RWPE1 (cell line): Measurements from ENCODE around the gene TSC2.

Experiments used
- CTCF ChIA-PET: fragments of 350-600 bp; sonication (Branson Sonifier 250); formaldehyde crosslinking; extraction: SDS; loops from one replicate; lab custom pipeline; 2021; lab: Yijun Ruan, JAX
- POLR2A ChIA-PET: fragments of 400-600 bp; formaldehyde crosslinking; extraction: SDS; loops from one replicate; lab custom pipeline; 2020; ENCODE audit warnings: antibody characterized with exemption; ENCODE audit not compliant: low non-redundant PET; lab: Yijun Ruan, JAX
- DNase-seq: peaks from one replicate; pipeline ENCODE4 v3.0.0; 2012; ENCODE audit warnings: low spot score
- H3K27ac ChIP-seq: fragments of 450-650 bp; 2 replicates; pipeline ENCODE4 v1.5.1; 2017
- CTCF ChIP-seq: fragments of 450-650 bp; conservative IDR thresholded peaks from 2 replicates; pipeline ENCODE4 v1.5.1; 2017; ENCODE audit warnings: low read depth, mild to moderate bottlenecking

Gene TSC2

GRCh38 chr16:2042986-2043666 is 4.7 kb upstream of the TSC2 start:
- ChIA-PET POLR2A (no interaction called here), CTCF (no interaction called here)
- peak overlapping the region; percentile 22 for H3K27ac ChIP-seq

DNA sequence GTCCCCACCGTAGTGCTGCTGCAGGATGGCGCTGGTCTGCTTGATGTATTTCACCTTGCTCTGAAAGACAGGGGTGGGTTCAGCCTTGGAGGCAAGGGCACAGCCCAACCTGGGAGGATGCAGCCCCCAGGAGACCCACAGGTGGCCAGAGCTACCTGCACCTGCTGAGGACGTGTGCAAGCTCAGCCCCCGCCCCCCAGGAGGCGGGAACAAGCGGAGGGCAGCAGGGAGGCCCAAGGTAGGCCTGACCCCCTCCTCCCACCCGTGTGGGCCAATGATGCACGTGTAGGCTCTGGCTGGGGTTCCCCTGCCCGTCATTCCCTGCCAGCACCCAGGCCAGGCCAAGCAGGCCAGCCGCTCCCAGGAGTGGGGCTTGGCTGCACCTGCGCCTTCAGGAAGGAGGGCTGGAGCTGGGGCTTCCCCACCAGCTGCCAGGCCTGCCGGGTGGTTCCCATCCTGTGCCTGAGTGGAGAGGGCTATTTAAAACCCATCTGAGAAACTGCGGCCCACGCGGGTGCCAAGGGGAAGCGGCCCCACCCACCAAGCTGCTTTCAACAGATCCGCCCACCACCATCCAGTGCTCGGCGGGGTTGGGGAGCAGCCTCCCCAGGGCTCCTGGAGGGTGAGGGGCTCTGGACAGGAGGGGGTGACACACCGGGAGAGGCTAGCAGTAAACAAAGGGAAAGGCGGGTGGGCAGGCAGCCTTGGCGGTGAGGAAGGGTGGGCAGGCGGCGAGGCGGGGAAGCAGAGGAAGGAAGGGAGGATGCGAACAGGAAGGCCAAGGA is 3.9 kb upstream of the TSC2 start:
- DNase-seq, result no peak
- POLR2A ChIA-PET, result no interaction called here
- CTCF ChIA-PET, result no interaction called here
- TF ChIP-seq CTCF, result no peak
- H3K27ac ChIP-seq, result peak overlapping the region; percentile 22

More at GRCh38 chr16:2042986-2043666, 4.7 kb upstream of the TSC2 start:
- no peak for DNase-seq
- TF ChIP-seq CTCF, result no peak

DNA sequence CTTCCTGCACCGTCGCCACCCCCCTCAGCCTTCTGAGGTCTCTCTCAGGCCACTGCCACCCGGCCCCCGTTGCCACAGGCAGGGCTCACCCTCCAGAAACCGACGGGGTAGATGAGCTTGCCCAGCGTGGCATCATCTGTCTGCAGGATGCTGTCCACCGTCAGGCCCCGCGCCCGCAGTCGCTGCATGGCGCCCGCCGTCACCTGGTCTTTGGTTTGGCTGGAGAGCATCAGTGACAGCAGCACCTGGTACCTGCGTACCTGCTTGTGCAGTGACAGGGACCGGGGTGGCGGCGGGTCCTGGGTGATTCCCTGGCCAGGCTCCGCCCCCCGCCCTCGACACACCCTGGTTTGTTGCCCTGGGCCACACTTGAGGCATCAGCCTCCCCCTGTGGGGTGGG is 3.2 kb upstream of the TSC2 start:
- TF ChIP-seq CTCF, result no peak
- H3K27ac ChIP-seq, result peak overlapping the region; percentile 22; the same call in 1 of the 2 replicates
- ChIA-PET POLR2A (interaction anchor here (0.6 to 0.7 kb wide), 2 partner anchors 12 to 48 kb away, joined by 3 read pairs; no protein-coding TSS in a partner anchor), CTCF (no interaction called here)
- DNase-seq, result no peak

- H3K27ac ChIP-seq, result peak overlapping the region; percentile 79
- no peak for DNase-seq
- POLR2A ChIA-PET, result interaction anchor here (1.1 kb wide), 1 partner anchor 81 kb away, joined by 3 read pairs; the partner anchor contains the start of gene RPS2
- no peak for TF ChIP-seq CTCF
- CTCF ChIA-PET, result interaction anchor here (0.6 kb wide), 1 partner anchor 24 kb away, joined by 4 read pairs; no protein-coding TSS in a partner anchor
Observed at GRCh38 chr16:2045965-2046892, 1.6 kb upstream of the TSC2 start.

- no peak for TF ChIP-seq CTCF
- peak overlapping the region; percentile 79 for H3K27ac ChIP-seq
- POLR2A ChIA-PET, result interaction anchor here (1.1 kb wide), 1 partner anchor 82 kb away, joined by 3 read pairs; the partner anchor contains the start of gene RPS2
- DNase-seq, result no peak
- CTCF ChIA-PET, result interaction anchor here (0.6 to 1.5 kb wide), 4 partner anchors 11 to 94 kb away, joined by 3 to 7 read pairs (median 4); no protein-coding TSS in a partner anchor
Observed at GRCh38 chr16:2046893-2047329, 874 bp upstream of the TSC2 start.
